Kidney (tissue), 14 donors: ENCODE data around the gene SNRK. TPM values are rescaled to one million over a fixed set of nuclear protein-coding genes. Genes with fewer than 3 reads are reported as not detected.

Source experiments
- DNase-seq, 5 donors: peaks; one replicate each; pipeline ENCODE4 v3.0.0-alpha.2; 2013 to 2020
- FAIRE-seq: peaks from 2 replicates; lab custom pipeline; 2012; peaks lifted over from hg19 to GRCh38; lab: Jason Lieb, UNC
- H3K27ac ChIP-seq, 2 donors: one replicate each; pipeline ENCODE4 v1.7.0; 2013; ENCODE audit warnings: low read depth in 2 of 2, low read length in 2 of 2, inconsistent platforms in 1 of 2
- H3K27me3 ChIP-seq: one replicate; pipeline ENCODE4 v1.7.1; 2013; ENCODE audit warnings: low read length, inconsistent platforms; ENCODE audit not compliant: control insufficient read depth, insufficient read depth
- H3K36me3 ChIP-seq, 3 donors: one replicate each; pipeline versions ENCODE4 v1.7.0 to v1.7.1; 2013; ENCODE audit warnings: low read length in 3 of 3, control low read depth in 1 of 3, inconsistent platforms in 1 of 3; ENCODE audit not compliant: insufficient read depth in 3 of 3, control insufficient read depth in 2 of 3
- H3K4me1 ChIP-seq, 3 donors: one replicate each; pipeline versions ENCODE4 v1.7.0 to v1.7.1; 2013; ENCODE audit warnings: low read length in 3 of 3, inconsistent platforms in 1 of 3, low read depth in 1 of 3; ENCODE audit not compliant: control insufficient read depth in 2 of 3, insufficient read depth in 2 of 3
- H3K4me3 ChIP-seq, 3 donors: one replicate each; pipeline versions ENCODE4 v1.7.0 to v1.8.1; 2013; ENCODE audit warnings: low read length in 3 of 3, control low read depth in 1 of 3, inconsistent platforms in 1 of 3
- H3K9ac ChIP-seq, 3 donors: one replicate each; pipeline versions ENCODE4 v1.7.0 to v1.7.1; 2013; ENCODE audit warnings: low read length in 3 of 3, control low read depth in 1 of 3, inconsistent platforms in 1 of 3
- H3K9me3 ChIP-seq, 3 donors: one replicate each; pipeline versions ENCODE4 v1.7.0 to v1.7.1; 2013; ENCODE audit warnings: low read length in 3 of 3, control low read depth in 1 of 3, inconsistent platforms in 1 of 3; ENCODE audit not compliant: control insufficient read depth in 2 of 3, insufficient read depth in 1 of 3
- CTCF ChIP-seq: IDR thresholded peaks from 3 replicates; pipeline ENCODE4 v1.5.1; 2012; ENCODE audit warnings: mild to moderate bottlenecking, moderate library complexity, borderline replicate concordance; ENCODE audit not compliant: insufficient read depth; ENCODE audit errors: extremely low read depth
- intact Hi-C: fragments of 100-400 bp; cut with DNase I; formaldehyde crosslinking; loops from one replicate; pipeline ENCODE4 v1.11.1; 2022
- polyA plus RNA-seq: library from polyadenylated mRNA; stranded (reverse); fragments of 350-450 nt; fragmentation: Illumina TruSeq; extraction: RNeasy Lipid Tissue Mini Kit (QIAGEN cat#74804); gene quantifications from one replicate; pipeline ENCODE4 v1.2.3, GENCODE V29; 2014; ENCODE audit warnings: low read depth, low replicate concordance; ENCODE audit not compliant: insufficient read depth
- total RNA-seq: library from RNA; stranded (reverse); fragmentation: NEBNext Ultra II Directional; extraction: Animal tissue kit (Norgen Biotek cat#: 25700); gene quantifications from one replicate; pipeline ENCODE4 v1.2.1, GENCODE V29; 2021
- donor health status: control.
- donor health status: control.
- donor health status: control.
- donor health status: control.
- donor health status: control.
- donor health status: DM: yes; HTN: yes; CAD: no.
- donor health status: Normal renal cell carcinoma (clear cell type).

The SNRK gene
- total and polyA plus RNA-seq, 2 donors from 2014 or later: 15.6 to 62.3 TPM

GRCh38 chr3:43302116-43302880 lies 16.0 kb downstream of the SNRK start:
- DNase-seq: no peak
- Histone ChIP-seq H3K27me3 (no peaks in the 10 kb centered on the region), H3K9me3 (no peaks in the 10 kb centered on the region), H3K36me3 (peaks cover 0 to 9% (median 4%) of the 10 kb centered on the region in 3 donors), H3K4me3 (no peak overlapping the region), H3K4me1 (peaks cover 0 to 18% (median 12%) of the 10 kb centered on the region in 3 donors), H3K9ac (no peak overlapping the region), H3K27ac (no peak overlapping the region)
- intact Hi-C loops: no loop called here
- no peak for FAIRE-seq
- TF ChIP-seq CTCF: no peak

DNA sequence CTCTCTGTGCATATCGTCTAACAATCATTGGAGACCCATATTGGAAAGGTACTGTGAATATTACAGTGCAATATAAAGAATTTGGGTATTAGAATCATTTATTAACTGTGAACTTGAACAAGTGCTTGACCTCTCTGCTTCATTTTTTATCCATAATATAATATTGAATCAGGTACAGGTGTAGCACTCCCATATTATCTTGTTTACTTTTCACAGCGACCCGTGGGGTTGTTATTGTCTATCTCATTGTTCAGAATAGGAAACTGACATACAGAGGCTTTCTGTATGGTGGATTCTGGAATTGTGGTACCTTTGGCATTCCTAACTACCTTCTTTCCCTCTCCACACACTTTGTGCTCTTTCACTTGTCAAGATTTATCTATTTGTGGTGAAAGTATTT lies 17.8 kb downstream of the SNRK start:
- Histone ChIP-seq H3K36me3 (peaks cover 0 to 9% (median 4%) of the 10 kb centered on the region in 3 donors), H3K9me3 (peaks cover 0 to 5% (median 0%) of the 10 kb centered on the region in 3 donors), H3K4me3 (no peak overlapping the region), H3K27ac (no peak overlapping the region), H3K27me3 (no peaks in the 10 kb centered on the region), H3K4me1 (peaks cover 0 to 6% (median 0%) of the 10 kb centered on the region in 3 donors), H3K9ac (no peak overlapping the region)
- FAIRE-seq: no peak
- no peak for TF ChIP-seq CTCF
- no peak for DNase-seq
- intact Hi-C loops: no loop called here

DNA sequence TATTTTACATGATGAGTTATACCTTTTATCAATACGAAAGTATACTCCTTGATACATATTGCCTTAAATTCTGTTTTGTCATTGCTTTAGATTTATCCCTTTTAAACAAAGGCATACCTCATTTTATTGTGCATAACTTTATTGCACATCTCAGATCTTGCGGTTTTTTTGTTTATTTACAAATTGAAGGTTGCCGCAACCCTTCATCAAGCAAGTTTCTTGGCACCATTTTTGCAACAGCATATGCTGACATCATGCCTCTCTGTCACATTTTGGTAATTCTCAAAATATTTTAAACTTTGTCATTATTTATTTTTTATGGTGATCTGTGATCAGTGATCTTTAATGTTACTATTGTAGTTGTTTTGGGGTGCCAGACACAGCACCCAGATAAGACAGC lies 20.9 kb downstream of the SNRK start:
- DNase-seq (no peak), FAIRE-seq (no peak)
- Histone ChIP-seq H3K4me3 (no peak overlapping the region), H3K9ac (no peak overlapping the region), H3K27ac (no peak overlapping the region), H3K4me1 (no peaks in the 10 kb centered on the region), H3K9me3 (peaks cover 0 to 5% (median 0%) of the 10 kb centered on the region in 3 donors), H3K36me3 (peaks cover 0 to 9% (median 4%) of the 10 kb centered on the region in 3 donors), H3K27me3 (no peaks in the 10 kb centered on the region)
- no peak for TF ChIP-seq CTCF
- intact Hi-C loops: no loop called here
